Measurements from ENCODE around the gene OLIG3.

Gene OLIG3

DNA sequence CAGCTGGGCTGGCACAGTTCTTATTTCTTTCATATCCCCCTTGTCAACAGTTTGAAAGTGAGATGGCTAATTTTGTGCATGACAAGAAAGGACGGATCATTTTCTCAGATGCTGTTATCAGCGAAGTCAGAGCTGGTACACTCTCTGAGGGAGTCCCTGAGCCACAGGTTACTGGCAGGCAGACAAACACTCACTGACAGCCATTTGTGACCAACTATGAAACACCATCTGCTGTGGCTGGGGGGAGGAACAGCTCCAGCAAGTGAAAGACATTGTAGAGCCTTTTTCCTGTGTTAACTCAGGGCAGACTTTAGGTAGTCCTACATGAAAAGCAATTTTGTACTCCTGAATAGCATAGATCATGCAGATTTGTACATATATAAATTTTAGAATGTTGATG lies 22.2 kb downstream of the OLIG3 start:
- DNase-seq (ENCODE audit: low spot score), result no peak

DNA sequence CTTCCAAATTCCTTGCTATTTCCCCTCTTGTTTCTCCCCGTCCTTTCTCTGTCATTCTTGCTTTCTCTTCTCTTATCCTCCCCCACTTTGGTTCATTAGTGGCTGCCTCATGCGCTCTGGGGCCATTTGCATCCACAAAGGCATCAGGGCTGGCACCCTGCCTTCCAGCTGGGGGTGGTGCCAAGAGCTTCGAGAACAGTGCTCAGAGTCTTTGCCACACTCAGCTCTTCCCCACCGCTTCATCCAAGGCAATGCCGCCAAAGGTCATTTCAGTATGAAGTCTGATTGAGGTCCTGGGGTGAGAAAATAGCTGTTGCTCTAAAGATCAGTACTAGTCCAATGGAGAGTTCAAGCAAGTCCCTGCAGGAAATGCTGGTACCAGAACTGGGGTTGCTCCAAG lies 22.7 kb downstream of the OLIG3 start:
- DNase-seq (ENCODE audit: low spot score), result no peak
- TF ChIP-seq, protein P1, sequence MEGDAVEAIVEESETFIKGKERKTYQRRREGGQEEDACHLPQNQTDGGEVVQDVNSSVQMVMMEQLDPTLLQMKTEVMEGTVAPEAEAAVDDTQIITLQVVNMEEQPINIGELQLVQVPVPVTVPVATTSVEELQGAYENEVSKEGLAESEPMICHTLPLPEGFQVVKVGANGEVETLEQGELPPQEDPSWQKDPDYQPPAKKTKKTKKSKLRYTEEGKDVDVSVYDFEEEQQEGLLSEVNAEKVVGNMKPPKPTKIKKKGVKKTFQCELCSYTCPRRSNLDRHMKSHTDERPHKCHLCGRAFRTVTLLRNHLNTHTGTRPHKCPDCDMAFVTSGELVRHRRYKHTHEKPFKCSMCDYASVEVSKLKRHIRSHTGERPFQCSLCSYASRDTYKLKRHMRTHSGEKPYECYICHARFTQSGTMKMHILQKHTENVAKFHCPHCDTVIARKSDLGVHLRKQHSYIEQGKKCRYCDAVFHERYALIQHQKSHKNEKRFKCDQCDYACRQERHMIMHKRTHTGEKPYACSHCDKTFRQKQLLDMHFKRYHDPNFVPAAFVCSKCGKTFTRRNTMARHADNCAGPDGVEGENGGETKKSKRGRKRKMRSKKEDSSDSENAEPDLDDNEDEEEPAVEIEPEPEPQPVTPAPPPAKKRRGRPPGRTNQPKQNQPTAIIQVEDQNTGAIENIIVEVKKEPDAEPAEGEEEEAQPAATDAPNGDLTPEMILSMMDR (IDR thresholded peaks at IDR 0.05; ENCODE audit: extremely low read depth, insufficient read depth, missing control alignments), result no peak
- in situ Hi-C loops (cut with MboI; ENCODE audit: low pct_unique_long_range_greater_than_20kb, low sequenced_read_pairs, unreplicated experiment), result no loop called here

More for the DNA sequence above, 22.2 kb downstream of the OLIG3 start:
- TF ChIP-seq, protein P1 (IDR thresholded peaks at IDR 0.05; ENCODE audit: extremely low read depth, insufficient read depth, missing control alignments), result no peak
- in situ Hi-C loops (cut with MboI; ENCODE audit: low pct_unique_long_range_greater_than_20kb, low sequenced_read_pairs, unreplicated experiment), result no loop called here

DNA sequence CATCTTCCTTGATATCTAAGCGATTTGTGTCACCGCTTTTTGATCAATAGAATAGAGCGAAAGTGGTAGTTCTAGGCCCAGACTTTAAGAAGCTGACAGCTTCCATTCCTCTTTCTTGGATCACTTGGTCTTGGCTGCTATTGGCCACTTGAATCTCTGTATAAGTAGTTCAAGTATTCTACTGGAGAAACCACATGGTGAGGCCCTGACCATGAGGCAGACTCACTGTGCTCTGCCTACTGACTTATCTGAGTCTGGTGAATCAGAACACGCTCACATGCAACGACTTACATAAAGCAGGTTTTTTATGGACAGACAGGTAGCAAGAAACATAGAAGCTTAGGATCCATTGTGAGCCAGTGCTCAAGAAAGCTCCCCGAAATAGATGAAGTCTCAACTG lies 27.0 kb downstream of the OLIG3 start:
- no peak for DNase-seq (ENCODE audit: low spot score)
- in situ Hi-C loops (cut with MboI; ENCODE audit: low pct_unique_long_range_greater_than_20kb, low sequenced_read_pairs, unreplicated experiment), result no loop called here
- TF ChIP-seq, protein P1 (IDR thresholded peaks at IDR 0.05; ENCODE audit: extremely low read depth, insufficient read depth, missing control alignments), result no peak

DNA sequence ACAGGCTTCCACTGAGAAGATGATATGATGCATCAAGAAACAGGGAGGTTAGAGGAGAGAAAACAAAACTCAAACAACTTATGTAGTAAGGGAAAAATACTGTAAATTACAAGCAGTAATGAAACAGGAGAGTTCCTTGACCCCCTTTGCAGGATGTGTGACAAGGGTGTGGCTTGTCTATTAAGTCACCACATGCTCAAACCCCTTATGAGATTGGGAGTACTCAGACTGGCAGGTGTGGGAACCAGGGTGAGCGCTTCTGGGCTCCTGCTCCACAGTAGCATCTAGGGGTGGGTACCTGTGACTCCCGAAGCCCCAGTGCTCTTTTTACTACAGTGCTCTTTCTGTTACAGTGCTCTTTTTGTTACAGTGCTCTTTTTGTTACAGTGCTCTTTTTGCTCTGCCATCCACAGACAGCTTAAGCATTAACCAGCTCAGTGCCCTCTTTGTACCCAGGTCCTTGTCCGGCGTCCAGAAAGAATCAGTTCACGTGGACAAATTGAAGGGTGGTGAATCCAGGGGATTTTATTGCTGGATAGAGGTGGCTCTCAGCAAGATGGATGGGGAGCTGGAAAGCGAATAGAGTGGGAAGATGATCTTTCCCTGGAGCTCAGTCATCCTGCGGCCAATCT lies 28.7 kb downstream of the OLIG3 start:
- TF ChIP-seq, protein P1 (IDR thresholded peaks at IDR 0.05; ENCODE audit: extremely low read depth, insufficient read depth, missing control alignments), result no peak
- DNase-seq (ENCODE audit: low spot score), result no peak
- in situ Hi-C loops (cut with MboI; ENCODE audit: low pct_unique_long_range_greater_than_20kb, low sequenced_read_pairs, unreplicated experiment), result no loop called here

DNA sequence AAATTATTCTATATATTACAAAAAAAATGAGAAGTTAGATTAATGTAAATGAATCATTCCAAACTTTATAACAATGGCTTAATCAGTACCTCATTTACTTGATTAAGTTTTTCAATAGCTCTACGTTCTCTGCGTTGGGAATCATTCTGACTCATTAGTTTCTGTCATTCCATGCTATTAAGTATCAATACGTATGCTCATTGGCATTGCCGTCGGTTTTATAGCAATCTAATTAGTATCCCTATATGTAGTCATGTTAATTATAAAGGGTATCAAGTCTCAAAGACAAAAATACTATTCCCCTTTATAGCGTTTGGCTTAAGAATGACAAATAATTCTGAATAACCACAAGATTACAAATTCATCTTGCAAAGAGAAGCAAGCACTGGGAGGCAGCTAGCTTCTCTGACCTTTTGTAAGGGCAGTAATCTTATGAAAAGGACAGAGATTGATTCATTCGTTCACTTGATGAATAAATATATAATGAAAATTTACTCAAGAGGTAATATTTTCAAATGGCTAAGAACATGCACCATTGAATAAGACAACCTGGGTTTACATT lies 41.8 kb downstream of the OLIG3 start:
- DNase-seq (ENCODE audit: low spot score), result no peak
- TF ChIP-seq, protein P1 (IDR thresholded peaks at IDR 0.05; ENCODE audit: extremely low read depth, insufficient read depth, missing control alignments), result no peak
- in situ Hi-C loops (cut with MboI; ENCODE audit: low pct_unique_long_range_greater_than_20kb, low sequenced_read_pairs, unreplicated experiment), result no loop called here

DNA sequence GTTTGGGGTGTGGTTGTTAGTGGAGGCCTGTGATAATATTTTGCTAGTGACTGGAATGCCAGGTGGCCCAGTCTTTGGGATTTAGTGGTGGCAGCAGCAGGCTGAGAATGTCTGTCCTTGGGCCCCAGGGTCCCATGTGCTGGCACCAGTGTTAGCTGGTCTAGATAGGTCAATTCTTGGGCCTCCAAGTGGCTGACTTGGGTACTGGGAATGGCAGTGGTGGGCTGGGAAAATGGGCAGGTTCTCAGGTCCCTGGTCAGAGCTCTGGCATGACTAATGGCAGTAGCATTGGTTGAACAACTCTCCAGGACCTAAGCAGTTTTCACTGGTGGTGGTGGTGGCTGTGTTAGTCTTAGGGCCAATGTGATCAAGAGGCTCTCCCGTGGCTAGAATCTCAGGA lies 50.3 kb downstream of the OLIG3 start:
- in situ Hi-C loops (cut with MboI; ENCODE audit: low pct_unique_long_range_greater_than_20kb, low sequenced_read_pairs, unreplicated experiment), result no loop called here
- TF ChIP-seq, protein P1 (IDR thresholded peaks at IDR 0.05; ENCODE audit: extremely low read depth, insufficient read depth, missing control alignments), result no peak
- no peak for DNase-seq (ENCODE audit: low spot score)
